ENCODE measurements around the gene INPP5E. TPM values are rescaled to one million over a fixed set of nuclear protein-coding genes. Genes with fewer than 3 reads are reported as not detected.

The INPP5E gene
- 3.3 and 4.0 TPM in 2 replicates for total RNA-seq

- DNase-seq (ENCODE audit: low read depth in 2 of 2) = peak; percentile 74 to 84
Observed at GRCh38 chr9:136439481-136440408, at the start of gene INPP5E. INPP5E (minus strand) TSS chr9:136439845; CDS start chr9:136439419, 426 bp downstream.

GRCh38 chr9:136488247-136489214, 48.9 kb upstream of the INPP5E start:
- peak; percentile 40 to 71 for DNase-seq (ENCODE audit: low read depth in 2 of 2)

GRCh38 chr9:136487672-136488071, 48.0 kb upstream of the INPP5E start:
- no peak for DNase-seq (ENCODE audit: low read depth in 2 of 2)

GRCh38 chr9:136486823-136487620, 47.4 kb upstream of the INPP5E start:
- no peak for DNase-seq (ENCODE audit: low read depth in 2 of 2)

GRCh38 chr9:136486131-136486530, 46.5 kb upstream of the INPP5E start:
- no peak for DNase-seq (ENCODE audit: low read depth in 2 of 2)

- DNase-seq (ENCODE audit: low read depth in 2 of 2) = peak; percentile 79 to 85
Observed at GRCh38 chr9:136485049-136486045, 45.7 kb upstream of the INPP5E start.

- DNase-seq (ENCODE audit: low read depth in 2 of 2) = no peak
Observed at GRCh38 chr9:136484153-136485048, 44.8 kb upstream of the INPP5E start.

- DNase-seq (ENCODE audit: low read depth in 2 of 2) = peak; percentile 89 to 94
Observed at GRCh38 chr9:136483589-136484152, 44.0 kb upstream of the INPP5E start.

GRCh38 chr9:136482793-136483588, 43.3 kb upstream of the INPP5E start, which contains the start of gene SEC16A:
SEC16A (minus strand) TSS chr9:136483040; CDS start chr9:136477615, 5,425 bp downstream.
- peak; percentile 99 to 100 for DNase-seq (ENCODE audit: low read depth in 2 of 2)

- DNase-seq (ENCODE audit: low read depth in 2 of 2) = peak; percentile 50 to 56
Observed at GRCh38 chr9:136482046-136482792, 42.6 kb upstream of the INPP5E start.

GRCh38 chr9:136481558-136481957, 41.9 kb upstream of the INPP5E start:
- no peak for DNase-seq (ENCODE audit: low read depth in 2 of 2)

- no peak for DNase-seq (ENCODE audit: low read depth in 2 of 2)
Observed at GRCh38 chr9:136476369-136477150, 36.9 kb upstream of the INPP5E start.

GRCh38 chr9:136474974-136475865, 35.6 kb upstream of the INPP5E start:
- DNase-seq (ENCODE audit: low read depth in 2 of 2) = no peak

- DNase-seq (ENCODE audit: low read depth in 2 of 2) = no peak
Observed at GRCh38 chr9:136474021-136474640, 34.5 kb upstream of the INPP5E start.

GRCh38 chr9:136473354-136473721, 33.7 kb upstream of the INPP5E start:
- no peak for DNase-seq (ENCODE audit: low read depth in 2 of 2)

Data from lung microvascular endothelial cell (primary cell).